Parathyroid adenoma (tissue), 2 donors: Measurements from ENCODE around the gene ATP1B1.

Source experiments
- H2AFZ ChIP-seq: fragments of 300-600 bp; sonication (generic); one replicate; pipeline ENCODE4 v1.7.0; 2017; ENCODE audit warnings: antibody characterized with exemption, mild to moderate bottlenecking
- H3K27ac ChIP-seq: fragments of 300-600 bp; sonication (generic); one replicate; pipeline ENCODE4 v1.7.0; 2017
- H3K27me3 ChIP-seq: fragments of 300-600 bp; sonication (generic); one replicate; pipeline ENCODE4 v1.7.0; 2017; ENCODE audit warnings: low read length; ENCODE audit not compliant: control insufficient read depth, insufficient read depth
- H3K36me3 ChIP-seq: fragments of 300-600 bp; sonication (generic); one replicate; pipeline ENCODE4 v1.7.0; 2017; ENCODE audit warnings: low read length; ENCODE audit not compliant: control insufficient read depth, insufficient read depth
- H3K4me1 ChIP-seq: fragments of 300-600 bp; sonication (generic); one replicate; pipeline ENCODE4 v1.7.0; 2017; ENCODE audit warnings: control low read depth
- H3K4me2 ChIP-seq: fragments of 300-600 bp; sonication (generic); one replicate; pipeline ENCODE4 v1.7.0; 2017; ENCODE audit warnings: low read length
- H3K4me3 ChIP-seq: fragments of 300-600 bp; sonication (generic); one replicate; pipeline ENCODE4 v1.7.0; 2017; ENCODE audit warnings: low read depth, low read length
- H3K79me2 ChIP-seq: fragments of 300-600 bp; sonication (generic); one replicate; pipeline ENCODE4 v1.7.0; 2017; ENCODE audit warnings: control low read depth
- H3K9ac ChIP-seq: fragments of 300-600 bp; sonication (generic); one replicate; pipeline ENCODE4 v1.7.0; 2017; ENCODE audit warnings: mild to moderate bottlenecking
- H3K9me3 ChIP-seq: fragments of 300-600 bp; sonication (generic); one replicate; pipeline ENCODE4 v1.7.0; 2017; ENCODE audit warnings: low read length; ENCODE audit not compliant: control insufficient read depth
- TF ChIP-seq, protein P1 (sequence below): fragments of 300-600 bp; sonication (generic); IDR thresholded peaks from one replicate; pipeline ENCODE4 v1.7.0; 2017; ENCODE audit warnings: antibody characterized with exemption, mild to moderate bottlenecking
- donor health status: primary hyperparathyroidism.

The ATP1B1 gene

DNA sequence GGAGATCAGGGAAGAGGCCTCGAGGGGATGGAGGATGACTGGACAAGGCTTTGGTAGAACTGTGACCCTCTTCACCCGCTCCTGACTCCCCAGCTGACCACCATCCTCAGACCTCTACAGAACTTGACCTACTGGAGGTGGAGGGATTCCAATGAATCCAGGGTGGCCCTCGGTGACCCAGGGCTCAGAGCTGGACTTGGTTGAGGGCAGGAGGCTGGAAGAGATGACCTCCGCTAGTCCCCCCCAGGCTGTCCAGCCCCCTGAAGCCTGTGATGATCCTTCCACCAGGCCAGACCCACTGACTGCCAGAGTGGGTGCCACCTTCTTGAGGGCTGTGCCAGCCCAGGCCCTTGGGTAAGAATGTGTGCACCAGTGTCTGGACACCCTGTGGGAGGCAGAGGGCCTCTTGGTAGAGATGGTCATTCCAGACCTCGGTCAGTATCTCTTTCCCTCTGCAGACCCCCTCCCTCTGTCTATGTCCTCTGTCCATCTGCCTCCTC is 44.9 kb downstream of the ATP1B1 start:
- H3K79me2 ChIP-seq = no peaks in the 10 kb centered on the region
- H3K36me3 ChIP-seq = no peaks in the 10 kb centered on the region
- no peaks in the 10 kb centered on the region for H3K4me1 ChIP-seq
- TF ChIP-seq, protein P1, sequence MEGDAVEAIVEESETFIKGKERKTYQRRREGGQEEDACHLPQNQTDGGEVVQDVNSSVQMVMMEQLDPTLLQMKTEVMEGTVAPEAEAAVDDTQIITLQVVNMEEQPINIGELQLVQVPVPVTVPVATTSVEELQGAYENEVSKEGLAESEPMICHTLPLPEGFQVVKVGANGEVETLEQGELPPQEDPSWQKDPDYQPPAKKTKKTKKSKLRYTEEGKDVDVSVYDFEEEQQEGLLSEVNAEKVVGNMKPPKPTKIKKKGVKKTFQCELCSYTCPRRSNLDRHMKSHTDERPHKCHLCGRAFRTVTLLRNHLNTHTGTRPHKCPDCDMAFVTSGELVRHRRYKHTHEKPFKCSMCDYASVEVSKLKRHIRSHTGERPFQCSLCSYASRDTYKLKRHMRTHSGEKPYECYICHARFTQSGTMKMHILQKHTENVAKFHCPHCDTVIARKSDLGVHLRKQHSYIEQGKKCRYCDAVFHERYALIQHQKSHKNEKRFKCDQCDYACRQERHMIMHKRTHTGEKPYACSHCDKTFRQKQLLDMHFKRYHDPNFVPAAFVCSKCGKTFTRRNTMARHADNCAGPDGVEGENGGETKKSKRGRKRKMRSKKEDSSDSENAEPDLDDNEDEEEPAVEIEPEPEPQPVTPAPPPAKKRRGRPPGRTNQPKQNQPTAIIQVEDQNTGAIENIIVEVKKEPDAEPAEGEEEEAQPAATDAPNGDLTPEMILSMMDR = no peak
- H3K4me3 ChIP-seq = no peak overlapping the region
- H3K27ac ChIP-seq = no peak overlapping the region
- H3K27me3 ChIP-seq = no peaks in the 10 kb centered on the region
- no peak overlapping the region for H3K9ac ChIP-seq
- no peak overlapping the region for H2AFZ ChIP-seq
- no peaks in the 10 kb centered on the region for H3K9me3 ChIP-seq
- no peak overlapping the region for H3K4me2 ChIP-seq

DNA sequence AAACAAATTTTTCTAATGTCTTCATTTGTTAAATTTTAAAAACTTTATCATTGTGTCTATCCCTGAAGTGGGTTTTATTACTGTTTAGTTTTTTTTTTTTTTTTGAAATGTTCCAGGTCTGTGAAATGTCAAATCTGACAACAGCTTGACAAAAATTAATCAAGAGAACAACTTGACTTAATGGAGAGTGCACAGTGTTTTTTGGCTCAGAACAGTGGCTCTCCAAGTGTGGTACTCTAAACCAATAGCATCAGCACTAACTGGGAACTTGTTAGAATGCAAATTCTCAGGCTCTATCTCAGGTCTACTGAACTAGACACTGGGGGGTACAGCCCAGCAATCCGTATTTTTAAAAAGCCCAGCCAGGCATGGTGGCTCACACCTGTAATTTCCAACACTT is 49.2 kb downstream of the ATP1B1 start:
- no peak overlapping the region for H3K9ac ChIP-seq
- no peaks in the 10 kb centered on the region for H3K4me1 ChIP-seq
- H3K9me3 ChIP-seq = no peaks in the 10 kb centered on the region
- no peak overlapping the region for H3K4me2 ChIP-seq
- no peak overlapping the region for H3K4me3 ChIP-seq
- no peaks in the 10 kb centered on the region for H3K79me2 ChIP-seq
- no peaks in the 10 kb centered on the region for H3K27me3 ChIP-seq
- no peak overlapping the region for H2AFZ ChIP-seq
- no peaks in the 10 kb centered on the region for H3K36me3 ChIP-seq
- TF ChIP-seq, protein P1 = no peak
- no peak overlapping the region for H3K27ac ChIP-seq

DNA sequence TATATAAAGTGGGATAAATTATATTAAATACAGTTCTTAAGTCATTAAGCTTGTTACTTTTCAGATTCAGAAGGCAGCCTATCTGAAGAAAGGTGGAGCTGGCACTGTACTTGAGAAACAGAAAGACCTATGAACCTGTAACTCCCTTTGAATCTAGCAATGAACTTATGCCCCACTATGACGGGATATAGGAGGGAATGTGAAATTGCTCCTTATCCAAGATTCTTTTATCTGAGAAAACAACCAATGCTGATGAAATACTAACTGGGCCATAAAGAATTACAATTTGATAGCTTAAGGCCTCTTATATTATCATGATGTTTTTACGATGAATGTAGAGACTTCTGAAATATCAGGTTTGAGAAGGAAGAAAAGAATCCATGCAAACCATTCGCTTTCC is 50.1 kb downstream of the ATP1B1 start:
- Histone ChIP-seq H3K36me3 (no peaks in the 10 kb centered on the region), H3K79me2 (no peaks in the 10 kb centered on the region), H3K4me3 (no peak overlapping the region), H3K9ac (no peak overlapping the region), H2AFZ (no peak overlapping the region), H3K4me1 (no peaks in the 10 kb centered on the region), H3K4me2 (no peak overlapping the region), H3K9me3 (no peaks in the 10 kb centered on the region), H3K27ac (no peak overlapping the region), H3K27me3 (no peaks in the 10 kb centered on the region)
- TF ChIP-seq, protein P1 = no peak

DNA sequence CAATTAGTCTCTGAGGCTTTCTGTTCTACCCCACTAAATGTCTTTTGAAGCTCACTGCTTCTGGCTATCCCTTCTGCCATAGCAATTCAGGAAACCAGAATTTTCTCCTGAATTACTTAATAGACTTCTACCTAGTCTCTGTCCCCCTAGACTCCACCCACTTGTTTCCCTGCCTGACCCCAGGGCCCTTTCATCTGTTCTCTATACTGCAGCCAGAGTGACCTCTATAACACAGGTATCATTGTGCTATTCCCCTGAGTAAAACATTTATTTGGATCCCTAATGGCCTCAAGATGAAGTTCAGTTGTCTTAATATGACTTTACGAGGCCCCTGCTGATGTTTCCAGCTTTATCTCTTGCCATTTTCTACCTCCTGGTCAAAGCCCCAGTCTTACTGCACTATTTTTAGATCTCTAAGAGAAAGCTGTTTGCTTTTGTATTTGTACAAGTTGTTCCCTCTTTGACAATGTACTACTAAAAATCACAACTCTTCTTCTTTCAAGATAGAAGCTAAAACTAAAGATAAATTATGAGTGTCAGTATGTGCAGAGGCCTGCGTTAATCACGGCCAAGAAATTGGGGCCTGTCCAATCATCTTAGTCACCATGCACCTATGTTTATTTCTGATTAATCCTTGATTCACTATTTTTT is 54.5 kb downstream of the ATP1B1 start:
- H3K27me3 ChIP-seq = no peaks in the 10 kb centered on the region
- H3K4me2 ChIP-seq = no peak overlapping the region
- H3K4me3 ChIP-seq = no peak overlapping the region
- no peaks in the 10 kb centered on the region for H3K36me3 ChIP-seq
- H3K79me2 ChIP-seq = no peaks in the 10 kb centered on the region
- H3K9me3 ChIP-seq = no peaks in the 10 kb centered on the region
- H3K4me1 ChIP-seq = no peaks in the 10 kb centered on the region
- TF ChIP-seq, protein P1 = no peak
- no peak overlapping the region for H2AFZ ChIP-seq
- no peak overlapping the region for H3K27ac ChIP-seq
- no peak overlapping the region for H3K9ac ChIP-seq
